T-helper 1 cell treated with Interleukin-12 subunit alpha and Interleukin-12 subunit beta and Interleukin-4 antibody, amounts not matched to agents 30 ng/mL and 1 ng/mL, for 36 hours (primary cell): ENCODE results near the gene GPR153. TPM values are rescaled to one million over a fixed set of nuclear protein-coding genes. Genes with fewer than 3 reads are reported as not detected.

ENCODE experiments used
- intact Hi-C: fragments of 100-400 bp; cut with micrococcal nuclease; formaldehyde crosslinking; loops from one replicate; pipeline ENCODE4 v1.15.1; 2024
- total RNA-seq: library from RNA; stranded (reverse); gene quantifications from 2 replicates; pipeline ENCODE4 v1.2.3, GENCODE V29; 2022

The GPR153 gene
- total RNA-seq, 1 donor from 2014 or later, result 3.1 TPM

DNA sequence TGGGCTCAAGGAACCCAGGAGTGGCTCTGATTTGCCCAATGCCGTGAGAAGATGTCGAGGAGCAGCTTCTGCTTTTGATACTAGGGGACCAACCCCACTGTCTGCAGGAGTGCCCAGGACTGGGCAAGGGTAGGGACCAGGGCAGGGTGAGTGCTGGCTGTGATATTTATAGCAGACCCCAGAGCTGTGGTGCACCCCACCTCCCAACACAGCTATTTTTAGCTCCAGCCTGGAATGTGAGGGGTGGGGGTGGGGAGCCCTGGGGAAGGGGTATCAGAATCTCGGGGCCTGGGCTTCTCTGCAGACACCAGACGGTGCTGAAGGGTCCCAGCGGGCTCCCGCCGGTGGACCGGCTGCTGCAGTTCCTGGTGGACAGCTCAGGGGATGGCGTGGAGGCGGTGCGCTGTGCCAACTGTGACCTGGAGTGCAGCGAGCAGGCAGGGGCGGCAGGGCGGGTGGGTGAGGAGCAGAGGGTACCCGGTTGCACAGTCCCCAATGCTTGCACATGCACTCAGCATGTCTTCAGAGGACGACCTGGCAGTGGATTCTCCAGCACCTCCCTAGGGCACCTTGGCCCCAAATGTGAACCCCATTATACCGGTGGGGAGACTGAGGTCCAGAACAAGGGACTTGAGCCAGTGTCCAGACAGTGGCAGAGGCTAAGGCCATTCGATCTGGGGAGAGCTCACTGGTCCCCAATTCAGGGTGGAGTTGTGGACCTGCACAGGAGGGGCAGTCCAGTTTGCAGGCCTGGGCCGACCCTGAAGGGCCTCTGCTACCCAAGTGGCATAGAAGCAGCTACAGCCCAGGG lies 53.6 kb downstream of the GPR153 start:
- intact Hi-C loops, result loop anchor here (2.0 to 5.0 kb wide), 2 partner anchors 255 to 348 kb away; partner anchors contain the start of genes NOL9 and TAS1R1

DNA sequence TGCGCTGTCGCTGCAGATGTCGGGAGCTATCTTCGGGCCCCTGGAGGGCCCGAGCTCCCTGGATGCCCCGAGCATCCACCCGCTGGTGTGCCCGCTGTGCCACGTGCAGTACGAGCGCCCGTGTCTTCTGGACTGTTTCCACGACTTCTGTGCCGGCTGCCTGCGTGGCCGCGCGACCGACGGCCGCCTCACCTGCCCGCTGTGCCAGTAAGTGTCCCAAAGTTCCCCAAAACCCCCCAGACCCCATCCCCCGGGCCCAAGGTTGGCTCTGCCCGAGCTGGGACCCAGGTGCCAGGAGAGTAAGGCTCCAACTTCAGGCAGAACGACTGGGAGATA lies 54.4 kb downstream of the GPR153 start:
- intact Hi-C loops, result loop anchor here (2.0 to 5.0 kb wide), 2 partner anchors 256 to 348 kb away; partner anchors contain the start of genes NOL9 and TAS1R1

- intact Hi-C loops, result loop anchor here (2.0 to 5.0 kb wide), 3 partner anchors 153 to 349 kb away; partner anchors contain the start of genes NOL9 and TAS1R1
These were observed 54.9 kb downstream of the GPR153 start, which contains the start of gene RNF207 for GRCh38 chr1:6205849-6206519. TSS of gene RNF207 (plus strand) at chr1:6206119. CDS start at chr1:6206536, 417 bp downstream.

DNA sequence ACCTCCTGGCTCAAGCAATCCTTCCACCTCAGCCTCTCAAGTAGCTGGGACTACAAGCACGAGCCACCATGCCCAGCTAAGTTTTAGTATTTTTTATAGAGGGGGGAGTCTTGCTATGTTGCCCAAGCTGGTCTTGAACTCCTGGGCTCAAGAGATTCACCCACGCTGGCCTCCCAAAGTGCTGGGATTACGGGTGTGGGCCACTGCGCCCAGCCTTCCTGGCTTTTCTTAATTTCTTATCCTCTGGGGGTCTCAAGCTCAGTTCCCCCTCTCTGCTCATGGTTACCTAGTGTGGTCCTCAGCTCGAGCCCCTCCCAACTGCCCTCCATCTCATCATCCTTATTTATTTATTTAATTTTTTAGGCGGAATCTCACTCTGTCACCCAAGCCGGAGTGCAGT lies 58.6 kb downstream of the GPR153 start:
- intact Hi-C loops, result no loop called here

DNA sequence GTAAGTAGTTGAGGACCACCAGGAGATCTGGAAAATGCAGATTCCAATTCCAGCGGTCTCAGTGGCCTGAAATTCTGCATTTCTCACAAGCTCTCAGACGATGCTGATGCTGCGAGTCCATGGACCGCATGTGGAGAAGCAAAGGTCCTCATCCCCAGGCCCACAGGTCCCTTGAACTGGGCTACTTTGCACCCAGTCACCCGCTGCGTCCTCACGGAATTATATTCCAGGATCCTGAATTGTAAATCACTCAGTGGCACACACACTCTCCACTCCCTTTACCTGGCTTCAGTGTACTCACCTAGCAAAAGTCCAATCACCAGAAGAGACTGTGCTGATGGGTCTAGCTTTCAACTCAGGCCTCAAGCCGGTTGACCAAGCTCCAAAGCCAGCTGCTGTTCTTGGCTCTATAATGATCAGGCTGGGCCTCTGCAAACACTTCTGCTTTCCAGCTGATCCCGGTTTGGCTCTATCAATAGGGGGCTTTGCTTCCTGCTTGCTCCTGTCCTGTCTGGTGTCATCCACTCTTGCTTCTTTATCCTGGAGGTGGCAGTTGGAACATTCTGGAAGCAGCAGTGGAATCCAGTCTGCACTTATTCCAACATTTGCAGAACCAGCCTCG lies 60.6 kb downstream of the GPR153 start:
- intact Hi-C loops, result no loop called here

GRCh38 chr1:6199298-6200187 lies 61.4 kb downstream of the GPR153 start, which contains the start of gene RPL22:
TSS of gene RPL22 (minus strand) at chr1:6199595. CDS start at chr1:6199573, 22 bp downstream.
- intact Hi-C loops, result loop anchor here (1.0 to 5.0 kb wide), 11 partner anchors 10 to 502 kb away; partner anchors contain the start of genes DNAJC11, ICMT, NOL9 and PHF13

DNA sequence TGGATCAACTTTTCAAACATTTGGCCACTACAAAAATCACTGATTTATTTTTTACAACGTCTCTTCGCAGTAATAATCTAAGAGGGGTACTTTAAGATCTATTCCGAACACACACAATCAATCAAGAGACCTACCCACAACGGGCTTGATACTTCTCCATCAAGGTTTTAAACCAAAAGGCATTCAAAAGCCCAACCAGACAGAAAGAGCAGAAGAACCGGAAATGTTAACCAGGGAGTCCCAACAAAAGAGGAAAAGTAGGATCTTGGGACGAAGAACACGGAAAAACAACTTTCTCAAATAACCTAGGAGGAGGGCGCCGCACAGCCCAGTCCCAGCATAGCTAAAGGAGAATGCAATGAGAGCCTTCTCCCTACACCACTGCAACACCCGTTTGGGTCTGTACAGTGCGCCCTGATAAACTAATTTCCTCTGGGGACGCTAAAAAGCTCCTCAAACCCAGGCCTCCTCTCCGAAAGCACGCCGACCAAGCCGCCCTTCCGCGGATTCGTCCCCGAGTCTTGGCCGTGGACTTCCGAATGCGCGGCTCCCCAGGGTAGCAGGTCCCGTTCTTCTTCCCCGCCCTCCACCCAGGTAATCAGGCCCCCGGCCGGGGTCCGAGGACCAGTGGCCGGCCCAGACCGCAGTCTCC lies 62.1 kb downstream of the GPR153 start:
- intact Hi-C loops, result loop anchor here (1.0 to 5.0 kb wide), 11 partner anchors 11 to 503 kb away; partner anchors contain the start of genes DNAJC11, ICMT, NOL9 and PHF13

DNA sequence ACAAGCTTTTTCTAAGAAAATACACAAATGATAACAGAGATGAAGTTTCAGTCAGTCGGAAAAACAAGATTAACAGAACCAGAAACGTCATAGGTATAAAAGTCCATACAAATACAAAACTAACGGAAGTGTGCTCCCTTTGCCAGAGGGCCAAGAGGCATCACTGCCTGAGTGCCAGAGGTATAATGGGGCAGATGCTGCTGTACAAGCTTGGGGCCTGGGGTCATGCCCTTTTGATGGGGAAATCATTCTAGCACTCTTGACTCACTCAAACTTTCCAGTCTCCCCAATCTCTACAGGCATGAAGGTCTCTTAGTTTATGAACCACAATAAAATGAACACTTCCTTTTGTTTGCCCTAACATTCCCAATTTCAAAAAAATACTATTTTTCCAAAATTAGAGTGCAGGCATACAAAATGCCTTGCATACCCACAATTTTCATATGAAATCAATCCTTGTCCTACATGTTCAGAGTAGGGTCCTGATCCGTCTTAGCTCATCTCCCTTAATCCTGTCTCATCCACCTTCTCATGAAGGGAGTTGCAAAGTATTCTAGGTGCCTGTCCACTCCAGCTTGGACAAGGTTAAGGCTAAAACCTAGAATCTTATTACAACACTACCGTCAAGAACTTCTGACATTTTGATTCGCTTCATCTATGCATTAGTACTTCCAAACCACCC lies 63.0 kb downstream of the GPR153 start:
- intact Hi-C loops, result loop anchor here (2.0 to 5.0 kb wide), 3 partner anchors 49 to 357 kb away; partner anchors contain the start of genes NOL9 and TAS1R1

Other genes with a start within 250 kb of the GPR153 start
- gene KCNAB2, start 215.2 kb downstream of the GPR153 start, total RNA-seq, result 289 and 295 TPM in 2 replicates
- 2.3 TPM in 2 replicates for gene CHD5, start 80.8 kb downstream of the GPR153 start, total RNA-seq
- gene RPL22, start 61.5 kb downstream of the GPR153 start, total RNA-seq, result 318 and 345 TPM in 2 replicates
- 108 and 109 TPM in 2 replicates for gene RNF207, start 55.0 kb downstream of the GPR153 start, total RNA-seq
- 53.7 and 55.0 TPM in 2 replicates for gene ICMT, start 25.1 kb downstream of the GPR153 start, total RNA-seq
- gene HES3, start 16.9 kb downstream of the GPR153 start, total RNA-seq, result not detected in 2 replicates
- gene ACOT7, start 132.7 kb upstream of the GPR153 start, total RNA-seq, result 72.3 and 76.9 TPM in 2 replicates
- 0.63 and 1.1 TPM in 2 replicates for gene HES2, start 158.8 kb upstream of the GPR153 start, total RNA-seq
- 1.1 TPM in 2 replicates for gene ESPN, start 163.7 kb upstream of the GPR153 start, total RNA-seq
- 162 and 172 TPM in 2 replicates for gene TNFRSF25, start 205.1 kb upstream of the GPR153 start, total RNA-seq
- 1.8 and 2.0 TPM in 2 replicates for gene PLEKHG5, start 230.6 kb upstream of the GPR153 start, total RNA-seq